NCI-H2196 treated with DMSO at 0.1 percent for 48 hours (cell line): Measurements from ENCODE around the gene GRIK1.
A peak's percentile ranks its signal among the peaks of the same experiment; 100 is the strongest.

Source experiments
- DNase-seq: peaks from one replicate; lab custom pipeline; 2025; ENCODE audit not compliant: unreplicated experiment; lab: John Stamatoyannopoulos, UW

The GRIK1 gene

DNA sequence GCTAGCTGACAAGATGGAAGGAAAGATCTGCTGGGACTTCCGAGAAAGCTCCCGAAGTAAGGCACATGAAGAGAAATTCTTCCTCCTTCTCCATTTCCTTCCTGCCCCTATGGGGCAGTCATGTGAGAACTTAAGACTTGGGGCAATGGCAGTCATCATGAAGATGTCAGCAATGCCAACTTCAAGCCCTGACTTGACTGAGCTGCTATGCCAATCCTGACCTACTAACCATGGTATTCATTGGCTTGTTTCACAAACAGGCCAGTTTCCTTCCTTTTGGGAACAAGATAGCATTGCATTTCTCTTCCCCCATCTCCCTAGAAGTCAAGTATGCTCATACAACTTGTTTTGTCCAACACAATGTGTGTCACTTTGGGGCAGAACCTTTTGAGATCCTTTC, 25.5 kb downstream of the GRIK1 start:
- DNase-seq: no peak

DNA sequence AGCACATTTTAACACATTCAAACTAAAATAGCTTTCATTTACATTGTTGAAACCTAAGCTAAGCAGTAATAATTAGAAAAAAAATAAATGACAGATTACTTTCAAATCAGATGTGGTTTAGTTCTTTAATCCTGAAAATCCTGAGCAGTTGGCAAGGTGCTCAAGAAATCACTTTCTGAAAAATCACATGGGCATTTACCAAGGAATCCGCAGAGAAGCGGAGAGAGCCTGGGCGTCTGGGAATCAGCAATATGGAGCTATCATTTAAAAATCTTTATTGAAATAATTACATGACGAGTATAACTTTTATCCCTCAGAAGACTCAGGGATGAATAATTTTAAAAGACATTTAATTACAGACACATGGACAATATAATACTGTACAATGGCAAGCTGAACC, 30.2 kb downstream of the GRIK1 start:
- DNase-seq: no peak

DNA sequence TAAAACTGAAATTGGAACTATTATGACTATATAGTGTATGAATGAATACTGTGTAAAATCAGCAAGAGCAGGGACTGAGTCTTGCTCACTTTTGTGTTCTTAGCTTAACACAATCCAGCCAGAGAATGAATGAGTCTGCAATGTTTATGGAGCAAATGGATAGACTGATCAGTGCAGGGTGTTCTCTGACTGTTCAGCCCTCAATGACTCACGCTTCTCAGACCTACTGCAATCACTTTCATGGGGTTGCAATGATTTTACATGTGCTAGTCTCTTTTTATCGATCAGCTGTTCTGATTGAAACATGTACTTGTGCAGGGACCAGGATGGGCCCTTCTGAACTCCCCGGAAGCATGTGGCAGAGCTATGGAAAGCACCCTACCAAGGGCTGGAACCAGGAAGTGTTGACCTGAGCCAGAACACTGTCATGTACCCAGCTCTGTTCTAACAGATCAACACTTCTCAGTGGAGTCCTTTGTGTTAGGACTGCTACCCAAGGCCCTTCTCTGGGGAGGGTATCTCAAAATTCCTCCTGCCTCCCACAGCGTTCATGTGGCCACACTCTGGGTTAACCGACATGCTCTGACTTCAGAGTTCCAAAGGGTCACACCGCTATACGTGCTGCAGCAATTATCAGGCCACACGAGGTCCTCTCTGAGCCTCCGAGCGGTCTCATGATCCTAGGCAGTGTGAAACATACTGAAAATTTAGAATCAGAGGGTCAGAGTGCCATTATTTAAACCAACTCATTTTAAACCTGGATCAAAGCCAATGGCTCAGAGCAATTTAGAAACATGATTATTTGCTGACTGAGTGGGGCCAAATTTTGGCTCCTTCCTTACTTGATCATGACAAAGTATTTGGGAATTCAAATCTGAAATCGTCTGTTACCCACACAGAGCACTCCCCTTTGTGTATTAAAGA, 35.2 kb downstream of the GRIK1 start:
- no peak for DNase-seq

DNA sequence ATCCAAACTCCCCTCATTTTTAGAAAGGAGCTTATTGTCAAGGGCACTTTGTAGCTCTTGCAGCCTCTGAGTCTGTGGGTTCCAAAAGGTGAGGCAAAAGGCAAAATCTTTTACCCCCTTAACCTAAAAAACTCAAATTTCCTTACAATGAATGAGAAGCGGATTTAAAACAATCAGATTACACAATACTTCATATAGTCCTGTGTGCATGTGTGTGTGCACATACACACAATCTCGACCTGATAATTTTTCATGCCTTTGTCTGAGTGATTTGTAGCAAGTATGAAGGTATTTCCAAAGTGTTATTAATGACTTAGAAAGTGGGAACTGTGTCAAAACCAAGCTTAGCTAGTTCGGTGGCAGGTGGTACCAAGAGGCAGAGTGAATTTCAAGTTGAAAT, 42.9 kb downstream of the GRIK1 start:
- DNase-seq: no peak

DNA sequence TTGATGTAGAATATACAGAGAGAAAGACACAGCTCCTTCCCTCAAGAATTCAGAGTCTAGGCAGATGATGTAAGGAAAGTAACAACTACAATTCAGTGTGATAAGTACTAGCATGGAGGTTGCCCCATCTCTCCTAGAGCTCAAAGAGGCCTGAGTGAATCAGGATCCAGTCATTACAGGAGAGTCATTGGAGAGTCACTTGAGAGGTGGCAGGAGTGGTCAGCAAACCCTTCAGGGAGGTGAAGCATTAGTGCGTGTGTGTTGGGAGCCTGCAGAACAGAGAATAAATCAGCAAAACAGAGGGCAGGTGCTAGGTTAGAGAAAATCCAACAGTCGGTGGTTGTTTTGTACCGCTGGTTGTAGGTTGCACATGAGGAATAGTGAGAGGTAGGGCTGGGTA, 46.1 kb downstream of the GRIK1 start:
- DNase-seq: no peak

DNA sequence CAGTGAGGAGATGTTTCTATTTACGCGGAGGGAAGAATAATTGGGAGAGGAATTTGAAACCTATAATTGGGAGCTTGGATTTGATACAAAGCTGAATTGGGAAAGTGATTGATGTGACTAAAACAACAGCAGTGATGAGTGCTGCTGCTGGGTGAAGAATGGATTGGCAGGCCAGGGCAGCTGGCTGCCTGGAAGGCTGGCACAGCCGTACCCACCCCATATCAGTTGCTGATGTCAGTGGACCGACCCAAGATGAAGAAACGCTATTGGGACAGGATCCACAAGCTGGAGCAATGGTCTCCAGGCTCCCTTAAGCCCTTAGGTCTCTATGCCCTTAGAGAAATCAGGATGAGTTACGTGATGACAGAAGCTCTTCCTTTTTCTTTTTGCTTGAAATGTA, 47.4 kb downstream of the GRIK1 start:
- no peak for DNase-seq

DNA sequence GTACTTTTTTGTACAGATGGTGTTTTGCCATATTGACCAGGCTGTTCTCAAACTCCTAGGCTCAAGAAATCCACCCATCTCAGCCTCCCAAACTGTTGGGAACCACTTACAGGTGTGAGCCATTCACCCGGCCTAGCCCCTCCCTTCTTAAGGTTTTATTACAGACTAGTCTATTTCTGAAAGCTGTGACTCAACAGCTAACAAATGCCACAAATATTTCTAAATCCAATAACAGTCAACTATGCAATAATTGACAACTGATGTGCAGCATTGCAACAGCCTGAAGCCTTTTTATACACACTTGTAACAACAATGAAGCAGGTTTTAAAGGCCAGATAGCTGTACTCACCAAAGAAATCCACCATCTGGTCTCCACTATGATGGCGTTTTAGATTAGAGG, 51.4 kb downstream of the GRIK1 start:
- DNase-seq: no peak

DNA sequence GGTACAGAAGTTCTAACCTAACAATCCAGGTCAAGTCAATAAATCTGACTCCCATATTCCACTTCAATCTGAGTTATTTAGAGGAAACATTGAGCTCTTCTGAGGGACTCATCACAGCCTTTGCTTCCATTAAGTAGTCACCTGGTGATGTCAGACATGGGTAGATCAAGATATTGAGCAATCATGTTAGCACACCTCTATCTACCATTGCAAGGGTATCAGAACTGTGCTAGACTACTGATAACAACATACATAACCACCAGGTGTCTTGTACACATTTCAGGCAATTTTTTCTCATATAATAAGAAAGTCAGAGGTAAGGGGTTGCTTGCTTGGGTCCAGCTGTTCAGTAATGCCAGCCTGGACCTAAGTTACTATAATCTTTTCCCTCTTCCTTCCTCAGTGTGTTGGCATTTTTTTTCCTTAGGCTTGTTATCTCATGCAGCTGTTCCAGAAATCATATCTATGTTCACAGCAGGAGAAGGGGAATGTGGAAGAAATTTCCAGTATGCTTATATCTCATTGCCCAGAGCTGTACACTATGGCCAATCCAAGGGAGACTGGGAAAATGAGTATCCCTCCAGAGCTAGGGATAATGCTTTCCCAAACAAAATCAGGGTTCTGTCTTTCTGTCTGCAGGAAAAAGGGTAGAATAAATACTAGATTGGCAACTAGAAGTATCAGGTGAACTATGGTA, 52.3 kb downstream of the GRIK1 start:
- no peak for DNase-seq

DNA sequence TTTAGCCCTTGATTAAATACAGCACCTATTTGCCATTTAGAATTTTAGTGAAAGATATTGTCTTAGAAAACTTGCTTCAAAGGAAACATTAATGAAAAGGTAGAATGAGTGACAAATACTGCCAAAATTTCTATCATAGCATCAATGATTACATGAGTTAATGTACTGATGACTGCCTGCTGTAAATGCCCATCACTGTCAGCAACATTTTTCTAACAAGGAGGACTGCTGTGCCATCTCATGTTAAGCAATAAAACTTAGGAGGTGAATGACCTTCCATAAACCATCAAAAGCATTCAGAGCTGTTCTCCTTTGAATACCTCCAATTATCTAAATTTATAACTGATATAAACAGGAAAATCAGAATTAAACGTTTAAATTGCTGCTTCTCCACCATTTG, 54.3 kb downstream of the GRIK1 start:
- DNase-seq: no peak

DNA sequence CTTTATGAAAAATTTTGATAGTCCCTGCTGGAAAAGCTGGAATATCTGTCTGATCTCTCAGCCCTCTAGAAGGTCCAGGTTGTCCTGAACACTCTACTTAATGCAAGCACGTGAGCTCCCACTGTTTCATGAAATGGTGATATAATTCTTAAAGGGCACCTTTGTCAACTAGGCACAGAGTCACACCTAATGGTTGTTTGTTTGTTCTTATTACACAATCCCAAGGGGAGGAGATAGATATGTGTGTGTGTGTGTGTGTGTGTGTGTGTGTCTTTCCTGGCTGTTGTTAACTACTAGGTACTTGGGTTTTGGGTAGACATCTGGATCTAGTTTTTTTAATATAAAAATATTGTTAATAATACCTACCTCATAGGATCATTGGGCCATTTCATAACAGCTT, 63.9 kb downstream of the GRIK1 start:
- DNase-seq: no peak

DNA sequence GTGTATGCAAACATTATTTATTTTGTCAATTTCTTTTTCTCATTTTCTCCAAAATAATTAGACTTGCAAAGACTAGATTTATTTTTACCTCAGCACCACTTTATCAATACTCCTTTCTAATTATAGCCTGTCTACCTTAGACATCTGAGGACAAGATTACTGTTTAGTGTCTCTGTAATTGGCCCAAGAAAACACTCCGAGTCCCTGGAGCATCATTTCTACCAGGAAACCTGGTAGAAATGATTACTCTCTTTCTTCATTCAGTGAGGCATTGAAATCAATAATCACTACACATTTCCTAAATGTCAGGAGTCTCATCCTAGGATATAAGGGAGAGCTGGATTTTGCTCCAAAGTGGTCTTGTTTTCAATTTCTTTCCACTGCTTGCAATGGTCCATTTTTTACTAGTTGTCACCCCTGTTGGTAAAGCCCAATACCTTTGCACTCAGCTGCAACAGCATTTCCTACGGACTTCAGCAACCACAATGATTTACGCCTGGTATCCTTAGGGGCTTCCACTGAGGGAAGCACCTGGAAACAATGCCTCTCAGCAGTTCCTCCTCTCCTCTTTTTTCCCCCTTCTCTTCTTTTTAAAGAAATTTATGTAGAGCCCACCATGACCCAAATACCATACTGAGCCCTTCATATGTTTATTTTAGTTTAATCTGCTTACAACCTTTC, 64.6 kb downstream of the GRIK1 start:
- DNase-seq: no peak

DNA sequence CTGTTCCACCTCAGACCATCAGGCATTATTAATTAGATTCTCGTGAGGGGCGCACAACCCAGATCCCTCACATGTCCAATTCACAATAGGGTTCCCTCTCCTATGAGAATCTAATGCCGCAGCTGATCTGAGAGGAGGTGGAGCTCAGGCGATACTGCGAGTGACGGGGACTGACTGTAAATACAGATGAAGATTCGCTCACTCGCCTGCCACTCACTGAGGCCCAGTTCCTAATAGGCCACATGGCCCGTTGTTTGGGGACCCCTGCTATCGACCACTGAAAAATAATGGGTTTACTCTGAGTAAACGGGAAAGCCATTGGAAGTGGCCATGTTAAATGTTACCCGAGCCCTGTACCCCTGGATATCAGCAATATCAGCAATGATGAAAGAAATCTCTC, 65.9 kb downstream of the GRIK1 start:
- no peak for DNase-seq

DNA sequence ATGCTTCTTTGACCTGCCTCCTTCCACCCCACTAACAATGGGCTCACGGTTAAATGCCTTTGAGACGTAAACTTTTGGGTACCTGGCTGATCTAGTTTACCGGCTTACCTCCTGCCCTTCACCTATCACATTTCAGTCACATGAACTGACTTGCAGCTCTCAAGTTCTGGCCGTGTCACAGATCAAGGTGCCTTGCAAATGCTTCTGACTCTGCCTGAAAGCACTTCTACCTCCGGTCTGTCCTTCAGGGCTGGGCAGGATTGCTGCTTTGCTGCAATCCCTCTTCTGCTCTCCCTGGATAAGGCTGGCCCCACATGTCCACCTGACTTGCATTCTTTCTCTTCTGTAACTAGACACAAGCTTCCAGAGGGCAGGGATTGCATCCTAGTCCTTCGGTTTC, 69.0 kb downstream of the GRIK1 start:
- no peak for DNase-seq

DNA sequence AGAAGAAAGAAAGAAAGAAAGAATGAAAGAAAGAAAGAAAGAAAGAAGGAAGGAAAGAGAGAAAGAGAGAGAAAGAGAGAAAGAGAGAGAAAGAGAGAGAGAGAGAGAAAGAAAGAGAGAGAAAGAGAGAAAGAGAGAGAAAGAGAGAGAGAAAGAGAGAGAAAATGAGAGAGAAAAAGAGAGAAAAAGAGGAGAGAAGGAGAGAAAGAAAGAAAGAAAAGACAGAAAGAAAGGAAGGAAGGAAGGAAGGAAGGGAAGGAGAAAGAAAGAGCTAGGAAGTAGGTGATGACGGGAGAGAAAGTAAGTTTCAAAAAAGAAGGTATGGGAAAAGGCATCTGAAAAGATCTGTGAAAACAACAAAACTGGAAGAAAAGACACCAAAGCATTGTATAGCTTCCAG, 72.0 kb downstream of the GRIK1 start:
- DNase-seq: no peak

DNA sequence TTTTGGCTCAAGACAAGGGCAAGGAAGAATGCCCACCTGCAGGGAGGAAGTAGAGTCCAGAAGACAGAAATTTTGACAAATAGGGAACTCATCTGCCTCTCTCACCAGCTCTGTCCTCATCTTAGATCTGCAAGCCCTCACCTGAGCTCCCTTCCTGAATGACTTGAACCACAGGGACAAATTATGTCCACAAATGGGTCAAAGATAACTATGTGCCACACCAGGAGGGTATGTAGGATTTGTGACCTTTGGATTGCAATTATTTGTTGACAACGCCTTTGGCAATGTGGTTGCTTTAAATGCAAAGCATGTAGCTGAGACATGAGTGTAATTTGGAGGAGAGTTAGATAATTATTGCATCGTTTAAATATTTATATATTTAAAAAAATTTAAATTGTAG, 79.5 kb downstream of the GRIK1 start:
- no peak for DNase-seq

DNA sequence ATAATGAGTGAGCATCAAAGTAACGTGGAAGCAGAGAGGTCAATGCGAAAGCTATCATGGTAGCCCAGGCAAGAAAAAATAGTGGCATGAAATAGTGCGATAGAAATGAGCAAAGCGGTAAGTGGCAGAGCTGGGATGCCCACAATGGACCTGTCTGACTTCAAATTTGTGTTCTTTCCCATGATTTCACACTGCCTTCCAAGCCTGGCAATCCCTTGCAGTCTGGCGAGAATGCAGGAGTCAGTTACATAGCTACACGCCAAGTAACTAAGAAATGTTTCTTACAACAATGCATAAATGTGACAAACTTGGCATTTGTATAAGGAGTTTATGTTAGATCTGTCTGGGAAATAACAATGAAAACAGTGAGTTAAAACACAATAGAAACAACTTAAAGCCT, 82.6 kb downstream of the GRIK1 start:
- DNase-seq: no peak

DNA sequence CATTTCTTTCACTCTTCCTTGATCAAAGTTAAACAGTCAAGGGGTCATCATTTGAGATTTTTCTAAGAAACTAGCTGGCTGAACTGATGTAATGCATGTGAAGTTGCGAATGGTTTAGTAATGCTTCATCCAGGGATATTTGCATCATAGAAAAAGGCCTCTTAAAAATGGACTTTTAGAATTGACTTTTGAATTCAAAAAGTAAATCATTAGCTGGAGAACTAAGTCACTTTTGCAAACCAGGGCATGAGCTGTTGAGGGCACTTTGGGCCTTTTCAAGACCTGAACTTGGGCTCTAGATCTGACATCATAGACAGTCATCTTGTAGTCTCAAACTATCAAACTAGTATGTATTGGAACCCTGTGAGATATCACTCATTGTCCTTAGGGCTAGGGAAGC, 85.0 kb downstream of the GRIK1 start:
- DNase-seq: no peak

DNA sequence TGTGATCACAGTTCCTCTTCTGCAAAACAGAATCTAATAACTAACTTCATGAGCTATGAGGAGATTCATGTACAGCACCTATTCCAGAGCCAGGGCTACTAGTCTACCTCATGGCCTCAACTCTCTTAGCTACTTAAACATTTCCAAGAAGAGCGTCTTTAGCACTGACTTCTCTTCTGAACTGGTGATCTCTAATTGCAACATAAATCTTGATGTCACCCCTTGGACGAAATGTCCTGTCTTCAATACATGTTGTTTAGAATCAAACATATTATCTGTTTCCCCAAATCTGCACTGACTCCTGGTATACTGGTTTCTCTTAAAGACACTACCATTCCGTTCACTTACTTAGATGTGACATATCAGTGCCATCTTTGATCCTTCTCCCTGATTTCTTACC, 88.2 kb downstream of the GRIK1 start:
- no peak for DNase-seq

DNA sequence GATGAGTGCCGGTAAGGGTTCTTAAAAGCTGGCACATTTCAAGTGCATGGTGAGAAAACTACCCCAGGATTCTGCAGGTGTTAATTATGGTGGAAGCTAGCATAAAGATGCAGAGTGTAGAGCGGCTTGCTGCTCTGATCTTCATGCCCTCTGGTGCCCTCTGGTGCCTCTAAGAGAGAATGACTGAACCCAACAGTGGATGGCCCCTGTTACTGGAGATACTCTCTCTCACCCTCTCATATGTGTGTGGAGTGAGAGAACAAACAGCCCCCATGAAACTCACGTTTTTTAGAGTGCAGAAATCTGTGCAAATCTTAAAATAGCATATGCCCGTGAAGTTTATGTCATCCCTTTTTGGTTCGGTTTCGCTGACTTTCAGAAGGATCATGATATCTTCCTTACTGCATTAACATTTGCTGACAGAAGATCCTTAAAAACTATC, 90.0 kb downstream of the GRIK1 start:
- DNase-seq: peak; percentile 49

DNA sequence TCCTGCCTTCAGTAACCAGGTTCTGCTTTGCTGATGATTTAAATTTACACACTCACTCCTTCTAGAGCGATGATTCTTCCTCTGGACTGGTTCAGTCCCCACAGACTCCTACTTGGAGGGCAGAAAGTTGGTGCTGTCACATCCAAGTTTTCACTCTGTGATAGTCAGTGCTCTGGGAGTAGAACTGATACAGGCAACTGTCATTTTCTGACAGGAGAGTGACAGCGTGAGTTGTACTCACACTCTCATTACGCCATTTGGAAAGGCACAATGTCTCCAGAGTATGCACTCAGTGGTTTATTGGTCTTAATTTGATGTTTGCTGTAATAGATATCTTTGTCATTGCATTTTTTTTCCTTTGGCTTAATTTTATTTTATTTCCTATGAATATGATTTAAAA, 96.0 kb downstream of the GRIK1 start:
- DNase-seq: no peak

DNA sequence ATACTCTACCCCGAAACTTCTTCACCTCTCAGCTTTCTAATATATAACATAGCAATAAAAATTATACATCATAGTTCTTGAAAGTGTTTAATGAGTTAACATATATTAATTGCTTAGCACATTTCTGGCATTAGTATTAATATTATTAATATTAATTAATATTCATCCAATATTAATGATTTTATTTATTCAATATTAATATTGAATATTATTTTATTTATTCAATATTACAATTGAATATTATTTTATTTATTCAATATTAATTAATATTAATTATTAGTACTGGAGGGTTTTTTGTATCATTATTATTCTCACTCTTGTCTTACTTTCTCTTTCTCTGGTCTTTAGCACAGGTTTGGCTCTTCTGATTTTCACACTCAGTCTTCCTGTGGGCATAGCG, 105.2 kb downstream of the GRIK1 start:
- no peak for DNase-seq

DNA sequence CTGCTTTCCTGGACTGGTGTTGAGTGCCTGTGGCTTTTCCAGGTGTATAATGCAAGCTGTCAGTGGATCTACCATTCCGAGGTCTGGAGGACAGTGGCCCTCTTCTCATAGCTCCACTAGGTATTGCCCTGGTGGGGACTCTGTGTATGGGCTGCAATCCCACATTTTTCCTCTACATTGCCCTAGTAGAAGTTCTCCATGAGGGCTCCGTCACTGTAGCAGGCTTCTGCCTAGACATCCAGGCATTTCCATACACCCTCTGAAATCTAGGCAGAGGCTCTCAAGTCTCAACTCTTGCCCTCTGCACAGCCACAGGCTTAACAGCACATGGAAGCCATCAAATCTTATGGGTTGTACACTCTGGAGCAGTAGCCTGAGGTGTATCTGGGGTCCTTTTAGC, 107.6 kb downstream of the GRIK1 start:
- DNase-seq: no peak
